GF-D8 (cell line): ENCODE data around the gene KRT78.
"Not testable (repeated sequence)": the region's sequence is repeated elsewhere in the genome, so short reads cannot be mapped to it uniquely, and the experiment has no call there.

ENCODE experiments used
- DNase-seq: peaks from one replicate; lab custom pipeline; 2025; lab: John Stamatoyannopoulos, UW

Gene KRT78

GRCh38 chr12:52796429-52796794 lies 52.4 kb downstream of the KRT78 start:
- no peak for DNase-seq

- no peak for DNase-seq
Measured at GRCh38 chr12:52795694-52796428, 52.9 kb downstream of the KRT78 start, which contains the start of gene KRT3. Gene KRT3 (minus strand): TSS chr12:52796117. CDS start chr12:52796042, 75 bp downstream.

GRCh38 chr12:52795332-52795674 lies 53.5 kb downstream of the KRT78 start:
- DNase-seq: not testable (repeated sequence)

- no peak for DNase-seq
Measured at GRCh38 chr12:52794479-52795331, 54.1 kb downstream of the KRT78 start.

- no peak for DNase-seq
Measured at GRCh38 chr12:52792185-52793029, 56.4 kb downstream of the KRT78 start.

GRCh38 chr12:52791271-52792184 lies 57.3 kb downstream of the KRT78 start:
- no peak for DNase-seq

- DNase-seq: no peak
Measured at GRCh38 chr12:52790427-52791270, 58.1 kb downstream of the KRT78 start.

- no peak for DNase-seq
Measured at GRCh38 chr12:52789637-52790426, 59.0 kb downstream of the KRT78 start.

- no peak for DNase-seq
Measured at GRCh38 chr12:52788876-52789636, 59.7 kb downstream of the KRT78 start.

GRCh38 chr12:52788192-52788875 lies 60.5 kb downstream of the KRT78 start:
- no peak for DNase-seq
